ENCODE results near the gene PLEKHG3.

DNA sequence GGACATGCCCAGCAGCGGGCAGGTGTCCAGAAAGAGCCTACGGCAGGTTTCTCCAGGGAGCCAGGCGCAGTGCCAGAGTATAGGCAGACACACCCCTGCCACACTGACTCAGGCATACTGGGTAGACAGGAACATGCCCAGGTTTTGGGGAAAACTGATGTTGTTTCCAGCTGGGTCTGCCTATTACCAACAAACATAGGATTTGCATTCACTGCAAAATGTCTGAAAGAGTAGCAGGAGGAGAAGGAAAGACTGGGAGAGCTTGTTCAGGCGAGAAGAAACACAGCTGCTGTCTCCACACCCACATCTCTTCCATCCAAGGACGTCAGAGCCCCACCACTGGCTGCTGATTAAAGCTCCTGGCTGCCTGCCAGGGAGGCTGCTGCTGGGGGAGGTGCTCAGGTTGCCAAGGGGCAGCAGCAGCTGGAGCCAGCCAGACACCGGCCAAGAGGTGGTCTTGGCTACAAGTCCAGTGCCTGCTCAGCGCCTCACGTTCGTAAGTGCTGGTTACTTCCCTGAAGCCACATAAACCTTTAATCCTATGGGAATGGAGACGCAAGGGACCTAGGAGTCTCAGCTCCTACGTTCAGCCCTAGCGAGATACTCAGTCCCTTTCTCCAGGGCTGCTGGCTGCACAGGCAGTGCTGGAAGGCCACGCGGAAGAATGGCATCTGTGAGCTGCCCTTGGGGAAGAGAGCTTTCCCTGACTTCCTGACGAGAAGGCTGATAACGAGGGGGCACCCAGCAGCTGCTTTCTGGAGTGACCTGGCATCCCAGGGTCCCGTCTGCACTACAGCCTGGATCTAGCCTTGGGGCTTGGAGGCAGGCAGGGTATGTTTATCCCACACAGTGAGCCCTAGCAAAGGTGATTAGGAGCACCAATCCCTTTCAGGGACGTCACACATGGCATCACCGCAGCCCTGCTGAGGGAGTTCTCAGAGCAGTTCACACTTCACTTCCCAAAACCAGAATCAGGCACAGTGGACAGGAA lies 58.1 kb downstream of the PLEKHG3 start:
- TF ChIP-seq, protein P1, sequence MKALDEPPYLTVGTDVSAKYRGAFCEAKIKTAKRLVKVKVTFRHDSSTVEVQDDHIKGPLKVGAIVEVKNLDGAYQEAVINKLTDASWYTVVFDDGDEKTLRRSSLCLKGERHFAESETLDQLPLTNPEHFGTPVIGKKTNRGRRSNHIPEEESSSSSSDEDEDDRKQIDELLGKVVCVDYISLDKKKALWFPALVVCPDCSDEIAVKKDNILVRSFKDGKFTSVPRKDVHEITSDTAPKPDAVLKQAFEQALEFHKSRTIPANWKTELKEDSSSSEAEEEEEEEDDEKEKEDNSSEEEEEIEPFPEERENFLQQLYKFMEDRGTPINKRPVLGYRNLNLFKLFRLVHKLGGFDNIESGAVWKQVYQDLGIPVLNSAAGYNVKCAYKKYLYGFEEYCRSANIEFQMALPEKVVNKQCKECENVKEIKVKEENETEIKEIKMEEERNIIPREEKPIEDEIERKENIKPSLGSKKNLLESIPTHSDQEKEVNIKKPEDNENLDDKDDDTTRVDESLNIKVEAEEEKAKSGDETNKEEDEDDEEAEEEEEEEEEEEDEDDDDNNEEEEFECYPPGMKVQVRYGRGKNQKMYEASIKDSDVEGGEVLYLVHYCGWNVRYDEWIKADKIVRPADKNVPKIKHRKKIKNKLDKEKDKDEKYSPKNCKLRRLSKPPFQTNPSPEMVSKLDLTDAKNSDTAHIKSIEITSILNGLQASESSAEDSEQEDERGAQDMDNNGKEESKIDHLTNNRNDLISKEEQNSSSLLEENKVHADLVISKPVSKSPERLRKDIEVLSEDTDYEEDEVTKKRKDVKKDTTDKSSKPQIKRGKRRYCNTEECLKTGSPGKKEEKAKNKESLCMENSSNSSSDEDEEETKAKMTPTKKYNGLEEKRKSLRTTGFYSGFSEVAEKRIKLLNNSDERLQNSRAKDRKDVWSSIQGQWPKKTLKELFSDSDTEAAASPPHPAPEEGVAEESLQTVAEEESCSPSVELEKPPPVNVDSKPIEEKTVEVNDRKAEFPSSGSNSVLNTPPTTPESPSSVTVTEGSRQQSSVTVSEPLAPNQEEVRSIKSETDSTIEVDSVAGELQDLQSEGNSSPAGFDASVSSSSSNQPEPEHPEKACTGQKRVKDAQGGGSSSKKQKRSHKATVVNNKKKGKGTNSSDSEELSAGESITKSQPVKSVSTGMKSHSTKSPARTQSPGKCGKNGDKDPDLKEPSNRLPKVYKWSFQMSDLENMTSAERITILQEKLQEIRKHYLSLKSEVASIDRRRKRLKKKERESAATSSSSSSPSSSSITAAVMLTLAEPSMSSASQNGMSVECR (CRISPR knock-in tag; IDR thresholded peaks at IDR 0.05; ENCODE audit: borderline replicate concordance): no peak
- TF ChIP-seq, protein P2, sequence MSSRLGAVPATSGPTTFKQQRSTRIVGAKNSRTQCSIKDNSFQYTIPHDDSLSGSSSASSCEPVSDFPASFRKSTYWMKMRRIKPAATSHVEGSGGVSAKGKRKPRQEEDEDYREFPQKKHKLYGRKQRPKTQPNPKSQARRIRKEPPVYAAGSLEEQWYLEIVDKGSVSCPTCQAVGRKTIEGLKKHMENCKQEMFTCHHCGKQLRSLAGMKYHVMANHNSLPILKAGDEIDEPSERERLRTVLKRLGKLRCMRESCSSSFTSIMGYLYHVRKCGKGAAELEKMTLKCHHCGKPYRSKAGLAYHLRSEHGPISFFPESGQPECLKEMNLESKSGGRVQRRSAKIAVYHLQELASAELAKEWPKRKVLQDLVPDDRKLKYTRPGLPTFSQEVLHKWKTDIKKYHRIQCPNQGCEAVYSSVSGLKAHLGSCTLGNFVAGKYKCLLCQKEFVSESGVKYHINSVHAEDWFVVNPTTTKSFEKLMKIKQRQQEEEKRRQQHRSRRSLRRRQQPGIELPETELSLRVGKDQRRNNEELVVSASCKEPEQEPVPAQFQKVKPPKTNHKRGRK (CRISPR knock-in tag; IDR thresholded peaks at IDR 0.05; ENCODE audit: borderline replicate concordance): no peak

All from WTC11 (cell line).